H9 (cell line): ENCODE data around the gene C10orf105. TPM values are rescaled to one million over a fixed set of nuclear protein-coding genes. Genes with fewer than 3 reads are reported as not detected.

ENCODE experiments used
- DNase-seq: peaks from one replicate; pipeline ENCODE4 v3.0.0-alpha.2; 2017
- H2AFZ ChIP-seq: one replicate; pipeline ENCODE4 v1.6.1; 2013; ENCODE audit warnings: mild to moderate bottlenecking, low read length, control low read depth, moderate library complexity
- H2AK5ac ChIP-seq: 2 replicates; pipeline ENCODE4 v1.6.1; 2013; ENCODE audit warnings: low read length, control low read depth, mixed read lengths; ENCODE audit not compliant: insufficient read length
- H2BK120ac ChIP-seq: one replicate; pipeline ENCODE4 v1.6.1; 2013; ENCODE audit warnings: low read depth, mild to moderate bottlenecking, low read length, control low read depth, inconsistent platforms; ENCODE audit not compliant: poor library complexity, severe bottlenecking
- H2BK12ac ChIP-seq: 2 replicates; pipeline ENCODE4 v1.6.1; 2013; ENCODE audit warnings: low read length, control low read depth, mixed read lengths, low read depth; ENCODE audit not compliant: insufficient read length
- H2BK15ac ChIP-seq: 2 replicates; pipeline ENCODE4 v1.6.1; 2013; ENCODE audit warnings: low read depth, low read length, control low read depth
- H2BK20ac ChIP-seq: one replicate; pipeline ENCODE4 v1.6.1; 2013; ENCODE audit warnings: low read depth, mild to moderate bottlenecking, low read length, control low read depth, inconsistent platforms; ENCODE audit not compliant: poor library complexity, severe bottlenecking
- H2BK5ac ChIP-seq: 2 replicates; pipeline ENCODE4 v1.6.1; 2013; ENCODE audit warnings: low read length, control low read depth, mixed read lengths; ENCODE audit not compliant: insufficient read length
- H3K14ac ChIP-seq: 2 replicates; pipeline ENCODE4 v1.6.1; 2013; ENCODE audit warnings: low read length, control low read depth; ENCODE audit not compliant: insufficient read depth
- H3K18ac ChIP-seq: 2 replicates; pipeline ENCODE4 v1.6.1; 2013; ENCODE audit warnings: low read depth, mild to moderate bottlenecking, mixed read lengths, low read length, control low read depth; ENCODE audit not compliant: insufficient read length
- H3K23ac ChIP-seq: 2 replicates; pipeline ENCODE4 v1.6.1; 2013; ENCODE audit warnings: low read length, control low read depth, mixed read lengths, low read depth; ENCODE audit not compliant: insufficient read length
- H3K23me2 ChIP-seq: 2 replicates; pipeline ENCODE4 v1.6.1; 2013; ENCODE audit warnings: low read depth, mild to moderate bottlenecking, mixed read lengths, low read length, control low read depth; ENCODE audit not compliant: insufficient read length, poor library complexity, severe bottlenecking
- H3K27ac ChIP-seq: 2 replicates; pipeline ENCODE4 v1.5.1; 2013; ENCODE audit warnings: low read length, control low read depth, mixed read lengths, low read depth; ENCODE audit not compliant: insufficient read length
- H3K27me3 ChIP-seq: 2 replicates; pipeline ENCODE4 v1.6.1; 2013; ENCODE audit warnings: low read length, control low read depth, inconsistent platforms; ENCODE audit not compliant: insufficient read depth
- H3K4ac ChIP-seq: 2 replicates; pipeline ENCODE4 v1.6.1; 2013; ENCODE audit warnings: low read depth, mild to moderate bottlenecking, control low read depth, inconsistent platforms, low read length, moderate library complexity
- H3K4me1 ChIP-seq: 2 replicates; pipeline ENCODE4 v1.6.1; 2013; ENCODE audit warnings: low read length, control low read depth, inconsistent platforms; ENCODE audit not compliant: insufficient read depth
- H3K4me2 ChIP-seq: 2 replicates; pipeline ENCODE4 v1.6.1; 2013; ENCODE audit warnings: low read length, control low read depth, mixed read lengths; ENCODE audit not compliant: insufficient read length, insufficient read depth
- H3K56ac ChIP-seq: 2 replicates; pipeline ENCODE4 v1.6.1; 2013; ENCODE audit warnings: low read depth, mild to moderate bottlenecking, mixed read lengths, low read length, control low read depth; ENCODE audit not compliant: insufficient read length
- H3K79me1 ChIP-seq: 2 replicates; pipeline ENCODE4 v1.6.1; 2013; ENCODE audit warnings: low read depth, mild to moderate bottlenecking, moderate library complexity, low read length, control low read depth, inconsistent platforms; ENCODE audit not compliant: insufficient read depth, poor library complexity, severe bottlenecking
- H3K79me2 ChIP-seq: 2 replicates; pipeline ENCODE4 v1.6.1; 2013; ENCODE audit warnings: low read length, control low read depth, inconsistent platforms; ENCODE audit not compliant: insufficient read depth
- H3K9ac ChIP-seq: 2 replicates; pipeline ENCODE4 v1.6.1; 2013; ENCODE audit warnings: low read length, control low read depth, mixed read lengths; ENCODE audit not compliant: insufficient read length; ENCODE audit errors: extremely low read depth
- H3K9me3 ChIP-seq: one replicate; pipeline ENCODE4 v1.6.1; 2013; ENCODE audit warnings: low read depth, low read length, inconsistent platforms; ENCODE audit not compliant: control insufficient read depth
- H3T11ph ChIP-seq: one replicate; pipeline ENCODE4 v1.6.1; 2013; ENCODE audit warnings: mild to moderate bottlenecking, low read length, control low read depth, inconsistent platforms
- H4K20me1 ChIP-seq: one replicate; pipeline ENCODE4 v1.6.1; 2013; ENCODE audit not compliant: control insufficient read depth, insufficient read length, insufficient read depth
- H4K5ac ChIP-seq: 2 replicates; pipeline ENCODE4 v1.6.1; 2013; ENCODE audit warnings: low read depth, mild to moderate bottlenecking, mixed read lengths, low read length, control low read depth; ENCODE audit not compliant: insufficient read length
- H4K8ac ChIP-seq: replicated peaks from 2 replicates; pipeline ENCODE4 v1.6.1; 2013; ENCODE audit warnings: low read length, control low read depth, mixed read lengths, low read depth; ENCODE audit not compliant: insufficient read length
- H4K91ac ChIP-seq: 2 replicates; pipeline ENCODE4 v1.6.1; 2013; ENCODE audit warnings: low read depth, mild to moderate bottlenecking, moderate library complexity, mixed read lengths, low read length, control low read depth; ENCODE audit not compliant: insufficient read length
- H3K27ac Mint-ChIP-seq, 3 experiments: 2 replicates in 2 of 3; 3 replicates in 1 of 3; pipeline ENCODE4 v1.8.0; 2020 to 2021; ENCODE audit warnings: mixed read lengths in 3 of 3, mild to moderate bottlenecking in 1 of 3, moderate library complexity in 1 of 3
- H3K27me3 Mint-ChIP-seq: 2 replicates; pipeline ENCODE4 v1.8.0; 2021; ENCODE audit warnings: low read depth, mild to moderate bottlenecking, moderate library complexity, mixed read lengths
- H3K36me3 Mint-ChIP-seq, 3 experiments: 2 replicates in 2 of 3; 3 replicates in 1 of 3; pipeline ENCODE4 v1.8.0; 2020 to 2021; ENCODE audit warnings: low read depth in 3 of 3, mixed read lengths in 3 of 3; ENCODE audit not compliant: insufficient read depth in 1 of 3
- H3K4me1 Mint-ChIP-seq, 2 experiments: 2 replicates each; pipeline ENCODE4 v1.8.0; 2020; ENCODE audit warnings: mixed read lengths in 2 of 2
- H3K4me3 Mint-ChIP-seq, 2 experiments: 2 replicates in 1 of 2; 3 replicates in 1 of 2; pipeline ENCODE4 v1.8.0; 2020 to 2021; ENCODE audit warnings: mild to moderate bottlenecking in 2 of 2, mixed read lengths in 2 of 2, moderate library complexity in 1 of 2
- H3K9me3 Mint-ChIP-seq, 2 experiments: 2 replicates in 1 of 2; 3 replicates in 1 of 2; pipeline ENCODE4 v1.8.0; 2020; ENCODE audit warnings: mild to moderate bottlenecking in 2 of 2, mixed read lengths in 2 of 2, moderate library complexity in 1 of 2
- WGBS: extraction: QIAGEN DNeasy Blood & Tissue Kit; methylation state at CpG from one replicate; pipeline ENCODE4 v1.1.7; 2013; ENCODE audit warnings: missing lambda C conversion rate, low lambda C conversion rate, mixed read lengths; ENCODE audit not compliant: insufficient read length; ENCODE audit errors: extremely low coverage; 5-methylcytosine and 5-hydroxymethylcytosine counted together
- total RNA-seq: library from RNA; stranded (reverse); gene quantifications from 2 replicates; pipeline ENCODE4 v1.2.1, GENCODE V29; 2021
- TF ChIP-seq, protein P1 (sequence below): fragments of 200-600 bp; sonication (generic); conservative IDR thresholded peaks from 3 replicates; pipeline ENCODE4 v1.8.0; 2021; ENCODE audit warnings: antibody characterized with exemption, mild to moderate bottlenecking

C10orf105 gene
- total RNA-seq, 1 experiment from 2014 or later: 0.26 TPM

DNA sequence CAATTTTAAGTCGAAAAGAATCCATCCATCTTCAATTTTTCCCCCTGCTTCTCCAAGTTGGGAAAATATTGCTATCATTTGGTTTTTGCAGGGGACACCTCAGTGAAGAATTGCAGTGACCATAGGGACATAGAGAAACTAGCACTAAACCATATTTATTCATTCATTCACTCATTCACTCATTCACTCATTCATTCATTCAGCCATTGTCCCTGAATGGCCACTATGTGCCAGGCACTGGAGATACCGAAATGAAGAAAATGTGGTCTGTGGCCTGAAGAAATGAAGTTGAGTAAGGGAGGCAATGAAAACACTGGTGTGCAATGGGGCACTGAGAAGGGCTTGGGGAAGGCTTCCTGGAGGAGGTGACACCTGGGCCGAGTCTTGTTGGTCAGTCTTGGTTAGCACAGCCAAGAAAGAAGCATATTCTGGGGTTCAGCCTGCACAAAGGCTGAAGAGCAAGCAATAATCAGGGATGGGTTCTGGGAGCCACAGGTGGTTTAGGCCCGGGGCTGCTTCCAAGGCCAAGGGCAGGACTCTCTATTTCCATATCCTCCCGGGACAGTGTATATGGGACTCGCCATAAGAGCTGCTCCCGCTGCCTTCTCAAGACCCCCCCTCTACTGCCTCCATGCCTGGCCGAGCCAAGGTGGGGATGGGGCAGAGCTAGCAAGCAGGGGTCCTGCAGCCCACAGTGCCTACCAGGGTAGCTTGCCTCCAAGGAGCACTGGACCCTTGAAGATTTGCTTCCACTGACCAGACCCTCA lies 25.5 kb upstream of the C10orf105 start:
- H2BK20ac ChIP-seq: no peak overlapping the region
- no peak overlapping the region for H2BK15ac ChIP-seq
- Mint-ChIP-seq H3K4me1 (peaks cover 14 to 28% of the 10 kb centered on the region in 2 experiments), H3K36me3 (0 out of 7 replicates have a peak, but pooled peaks cover 0 to 4% (median 0%) of the 10 kb centered on the region in 3 experiments), H3K27ac (no peak overlapping the region), H3K27me3 (no peaks in the 10 kb centered on the region; the same call in none of the 2 replicates), H3K9me3 (peaks cover 0 to 4% of the 10 kb centered on the region in 2 experiments; a peak in 2 of 5 replicates), H3K4me3 (no peak overlapping the region)
- no peak overlapping the region for H2BK120ac ChIP-seq
- H3K23me2 ChIP-seq: no peaks in the 10 kb centered on the region
- H3K4me1 ChIP-seq: no peaks in the 10 kb centered on the region
- no peak overlapping the region for H2BK5ac ChIP-seq
- no peak overlapping the region for H4K8ac ChIP-seq
- H4K20me1 ChIP-seq: no peaks in the 10 kb centered on the region
- H3K9me3 ChIP-seq: no peaks in the 10 kb centered on the region
- H3K23ac ChIP-seq: no peak overlapping the region
- no peak overlapping the region for H3K18ac ChIP-seq
- no peak overlapping the region for H3K4me2 ChIP-seq
- H3K79me1 ChIP-seq: no peaks in the 10 kb centered on the region
- H2AK5ac ChIP-seq: no peak overlapping the region
- no peak overlapping the region for H3K14ac ChIP-seq
- no peak overlapping the region for H2AFZ ChIP-seq
- H3K56ac ChIP-seq: no peak overlapping the region
- no peak overlapping the region for H2BK12ac ChIP-seq
- DNase-seq: no peak
- no peaks in the 10 kb centered on the region for H3K79me2 ChIP-seq
- no peak overlapping the region for H3K4ac ChIP-seq
- H4K5ac ChIP-seq: no peak overlapping the region
- H3K27ac ChIP-seq: no peak overlapping the region
- no peak overlapping the region for H4K91ac ChIP-seq
- H3T11ph ChIP-seq: no peak overlapping the region
- no peaks in the 10 kb centered on the region for H3K27me3 ChIP-seq
- H3K9ac ChIP-seq: no peak overlapping the region
- no CpG with 5 or more reads among the region's 8 CpGs for WGBS
- TF ChIP-seq, protein P1, sequence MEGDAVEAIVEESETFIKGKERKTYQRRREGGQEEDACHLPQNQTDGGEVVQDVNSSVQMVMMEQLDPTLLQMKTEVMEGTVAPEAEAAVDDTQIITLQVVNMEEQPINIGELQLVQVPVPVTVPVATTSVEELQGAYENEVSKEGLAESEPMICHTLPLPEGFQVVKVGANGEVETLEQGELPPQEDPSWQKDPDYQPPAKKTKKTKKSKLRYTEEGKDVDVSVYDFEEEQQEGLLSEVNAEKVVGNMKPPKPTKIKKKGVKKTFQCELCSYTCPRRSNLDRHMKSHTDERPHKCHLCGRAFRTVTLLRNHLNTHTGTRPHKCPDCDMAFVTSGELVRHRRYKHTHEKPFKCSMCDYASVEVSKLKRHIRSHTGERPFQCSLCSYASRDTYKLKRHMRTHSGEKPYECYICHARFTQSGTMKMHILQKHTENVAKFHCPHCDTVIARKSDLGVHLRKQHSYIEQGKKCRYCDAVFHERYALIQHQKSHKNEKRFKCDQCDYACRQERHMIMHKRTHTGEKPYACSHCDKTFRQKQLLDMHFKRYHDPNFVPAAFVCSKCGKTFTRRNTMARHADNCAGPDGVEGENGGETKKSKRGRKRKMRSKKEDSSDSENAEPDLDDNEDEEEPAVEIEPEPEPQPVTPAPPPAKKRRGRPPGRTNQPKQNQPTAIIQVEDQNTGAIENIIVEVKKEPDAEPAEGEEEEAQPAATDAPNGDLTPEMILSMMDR: no peak
